ENCODE results near the gene AHDC1. TPM values are rescaled to one million over a fixed set of nuclear protein-coding genes. Genes with fewer than 3 reads are reported as not detected.
A peak's percentile ranks its signal among the peaks of the same experiment; 100 is the strongest.

The AHDC1 gene
- total and polyA plus RNA-seq, 2 of the 13 experiments (the other 11 are each of a cell fraction or from before 2014, with no cell fraction given), result 1.0 to 2.7 TPM

DNA sequence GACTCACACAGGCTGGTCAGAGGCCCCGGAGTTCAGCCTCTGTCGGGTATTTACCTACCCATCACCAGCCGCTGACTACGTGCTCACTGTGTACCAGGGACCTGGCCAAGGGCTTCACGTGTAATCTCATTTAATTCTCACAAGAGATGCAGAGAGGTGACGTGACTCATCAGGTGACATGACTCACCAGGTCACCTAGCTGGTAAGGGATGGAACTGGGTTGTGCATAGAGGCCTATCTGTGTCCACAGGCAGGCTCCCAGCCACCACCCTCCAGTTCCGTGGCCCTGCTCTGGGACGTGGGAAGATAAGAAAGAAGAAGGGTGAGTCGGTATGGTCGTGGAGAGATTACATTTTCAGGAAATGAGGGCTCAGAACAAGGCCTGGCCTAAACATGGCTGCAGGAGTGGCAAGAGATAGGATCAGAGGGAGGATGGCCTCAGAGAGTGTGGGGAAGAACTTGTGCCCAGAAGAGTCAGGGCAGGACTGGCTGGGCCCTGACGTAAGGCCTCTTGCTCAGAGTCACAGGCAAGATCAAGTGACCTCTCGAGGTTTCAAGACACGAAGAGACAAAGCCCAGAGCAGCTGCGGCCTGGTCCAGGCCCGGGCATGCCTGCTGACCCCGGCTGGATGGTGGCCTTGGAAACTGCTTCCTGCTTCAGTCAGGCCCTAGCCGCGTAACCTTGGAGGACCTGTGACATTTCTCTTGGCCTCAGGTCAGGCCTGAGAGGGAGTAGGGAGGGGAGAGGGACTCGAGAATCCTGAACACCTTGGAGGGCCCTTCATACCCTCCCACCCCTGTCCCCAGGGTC is 61.3 kb downstream of the AHDC1 start (continued):
- TF ChIP-seq ZMYM2 (CRISPR knock-in tag; IDR thresholded peaks at IDR 0.05) (0 out of 2 replicates have a peak, but pooled peaks have one; percentile 58), ARNT (IDR thresholded peaks at IDR 0.05) (no peak), HMG20A (CRISPR knock-in tag; IDR thresholded peaks at IDR 0.05; ENCODE audit: borderline replicate concordance) (peak; percentile 45; the same call in 1 of the 2 replicates), IRF2 (CRISPR knock-in tag; IDR thresholded peaks at IDR 0.05) (peak; percentile 77), YEATS2 (CRISPR knock-in tag; IDR thresholded peaks at IDR 0.05; ENCODE audit: borderline replicate concordance) (peak; percentile 64; the same call in 1 of the 2 replicates), RFX1 (IDR thresholded peaks at IDR 0.05) (no peak), RARG (CRISPR knock-in tag; IDR thresholded peaks at IDR 0.05; ENCODE audit: low read depth) (no peak)
- TF ChIP-seq, protein P1, sequence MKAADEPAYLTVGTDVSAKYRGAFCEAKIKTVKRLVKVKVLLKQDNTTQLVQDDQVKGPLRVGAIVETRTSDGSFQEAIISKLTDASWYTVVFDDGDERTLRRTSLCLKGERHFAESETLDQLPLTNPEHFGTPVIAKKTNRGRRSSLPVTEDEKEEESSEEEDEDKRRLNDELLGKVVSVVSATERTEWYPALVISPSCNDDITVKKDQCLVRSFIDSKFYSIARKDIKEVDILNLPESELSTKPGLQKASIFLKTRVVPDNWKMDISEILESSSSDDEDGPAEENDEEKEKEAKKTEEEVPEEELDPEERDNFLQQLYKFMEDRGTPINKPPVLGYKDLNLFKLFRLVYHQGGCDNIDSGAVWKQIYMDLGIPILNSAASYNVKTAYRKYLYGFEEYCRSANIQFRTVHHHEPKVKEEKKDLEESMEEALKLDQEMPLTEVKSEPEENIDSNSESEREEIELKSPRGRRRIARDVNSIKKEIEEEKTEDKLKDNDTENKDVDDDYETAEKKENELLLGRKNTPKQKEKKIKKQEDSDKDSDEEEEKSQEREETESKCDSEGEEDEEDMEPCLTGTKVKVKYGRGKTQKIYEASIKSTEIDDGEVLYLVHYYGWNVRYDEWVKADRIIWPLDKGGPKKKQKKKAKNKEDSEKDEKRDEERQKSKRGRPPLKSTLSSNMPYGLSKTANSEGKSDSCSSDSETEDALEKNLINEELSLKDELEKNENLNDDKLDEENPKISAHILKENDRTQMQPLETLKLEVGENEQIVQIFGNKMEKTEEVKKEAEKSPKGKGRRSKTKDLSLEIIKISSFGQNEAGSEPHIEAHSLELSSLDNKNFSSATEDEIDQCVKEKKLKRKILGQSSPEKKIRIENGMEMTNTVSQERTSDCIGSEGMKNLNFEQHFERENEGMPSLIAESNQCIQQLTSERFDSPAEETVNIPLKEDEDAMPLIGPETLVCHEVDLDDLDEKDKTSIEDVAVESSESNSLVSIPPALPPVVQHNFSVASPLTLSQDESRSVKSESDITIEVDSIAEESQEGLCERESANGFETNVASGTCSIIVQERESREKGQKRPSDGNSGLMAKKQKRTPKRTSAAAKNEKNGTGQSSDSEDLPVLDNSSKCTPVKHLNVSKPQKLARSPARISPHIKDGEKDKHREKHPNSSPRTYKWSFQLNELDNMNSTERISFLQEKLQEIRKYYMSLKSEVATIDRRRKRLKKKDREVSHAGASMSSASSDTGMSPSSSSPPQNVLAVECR (CRISPR knock-in tag; IDR thresholded peaks at IDR 0.05; ENCODE audit: borderline replicate concordance), result peak; percentile 14; the same call in 1 of the 2 replicates
- TF ChIP-seq, protein P2, sequence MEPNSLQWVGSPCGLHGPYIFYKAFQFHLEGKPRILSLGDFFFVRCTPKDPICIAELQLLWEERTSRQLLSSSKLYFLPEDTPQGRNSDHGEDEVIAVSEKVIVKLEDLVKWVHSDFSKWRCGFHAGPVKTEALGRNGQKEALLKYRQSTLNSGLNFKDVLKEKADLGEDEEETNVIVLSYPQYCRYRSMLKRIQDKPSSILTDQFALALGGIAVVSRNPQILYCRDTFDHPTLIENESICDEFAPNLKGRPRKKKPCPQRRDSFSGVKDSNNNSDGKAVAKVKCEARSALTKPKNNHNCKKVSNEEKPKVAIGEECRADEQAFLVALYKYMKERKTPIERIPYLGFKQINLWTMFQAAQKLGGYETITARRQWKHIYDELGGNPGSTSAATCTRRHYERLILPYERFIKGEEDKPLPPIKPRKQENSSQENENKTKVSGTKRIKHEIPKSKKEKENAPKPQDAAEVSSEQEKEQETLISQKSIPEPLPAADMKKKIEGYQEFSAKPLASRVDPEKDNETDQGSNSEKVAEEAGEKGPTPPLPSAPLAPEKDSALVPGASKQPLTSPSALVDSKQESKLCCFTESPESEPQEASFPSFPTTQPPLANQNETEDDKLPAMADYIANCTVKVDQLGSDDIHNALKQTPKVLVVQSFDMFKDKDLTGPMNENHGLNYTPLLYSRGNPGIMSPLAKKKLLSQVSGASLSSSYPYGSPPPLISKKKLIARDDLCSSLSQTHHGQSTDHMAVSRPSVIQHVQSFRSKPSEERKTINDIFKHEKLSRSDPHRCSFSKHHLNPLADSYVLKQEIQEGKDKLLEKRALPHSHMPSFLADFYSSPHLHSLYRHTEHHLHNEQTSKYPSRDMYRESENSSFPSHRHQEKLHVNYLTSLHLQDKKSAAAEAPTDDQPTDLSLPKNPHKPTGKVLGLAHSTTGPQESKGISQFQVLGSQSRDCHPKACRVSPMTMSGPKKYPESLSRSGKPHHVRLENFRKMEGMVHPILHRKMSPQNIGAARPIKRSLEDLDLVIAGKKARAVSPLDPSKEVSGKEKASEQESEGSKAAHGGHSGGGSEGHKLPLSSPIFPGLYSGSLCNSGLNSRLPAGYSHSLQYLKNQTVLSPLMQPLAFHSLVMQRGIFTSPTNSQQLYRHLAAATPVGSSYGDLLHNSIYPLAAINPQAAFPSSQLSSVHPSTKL (CRISPR knock-in tag; IDR thresholded peaks at IDR 0.05), result peak; percentile 74
- TF ChIP-seq, protein P3, sequence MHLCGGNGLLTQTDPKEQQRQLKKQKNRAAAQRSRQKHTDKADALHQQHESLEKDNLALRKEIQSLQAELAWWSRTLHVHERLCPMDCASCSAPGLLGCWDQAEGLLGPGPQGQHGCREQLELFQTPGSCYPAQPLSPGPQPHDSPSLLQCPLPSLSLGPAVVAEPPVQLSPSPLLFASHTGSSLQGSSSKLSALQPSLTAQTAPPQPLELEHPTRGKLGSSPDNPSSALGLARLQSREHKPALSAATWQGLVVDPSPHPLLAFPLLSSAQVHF (CRISPR knock-in tag; IDR thresholded peaks at IDR 0.05), result no peak
- TF ChIP-seq, protein P4, sequence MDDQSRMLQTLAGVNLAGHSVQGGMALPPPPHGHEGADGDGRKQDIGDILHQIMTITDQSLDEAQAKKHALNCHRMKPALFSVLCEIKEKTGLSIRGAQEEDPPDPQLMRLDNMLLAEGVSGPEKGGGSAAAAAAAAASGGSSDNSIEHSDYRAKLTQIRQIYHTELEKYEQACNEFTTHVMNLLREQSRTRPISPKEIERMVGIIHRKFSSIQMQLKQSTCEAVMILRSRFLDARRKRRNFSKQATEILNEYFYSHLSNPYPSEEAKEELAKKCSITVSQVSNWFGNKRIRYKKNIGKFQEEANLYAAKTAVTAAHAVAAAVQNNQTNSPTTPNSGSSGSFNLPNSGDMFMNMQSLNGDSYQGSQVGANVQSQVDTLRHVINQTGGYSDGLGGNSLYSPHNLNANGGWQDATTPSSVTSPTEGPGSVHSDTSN (CRISPR knock-in tag; IDR thresholded peaks at IDR 0.05; ENCODE audit: borderline replicate concordance), result no peak
- TF ChIP-seq, protein P5, sequence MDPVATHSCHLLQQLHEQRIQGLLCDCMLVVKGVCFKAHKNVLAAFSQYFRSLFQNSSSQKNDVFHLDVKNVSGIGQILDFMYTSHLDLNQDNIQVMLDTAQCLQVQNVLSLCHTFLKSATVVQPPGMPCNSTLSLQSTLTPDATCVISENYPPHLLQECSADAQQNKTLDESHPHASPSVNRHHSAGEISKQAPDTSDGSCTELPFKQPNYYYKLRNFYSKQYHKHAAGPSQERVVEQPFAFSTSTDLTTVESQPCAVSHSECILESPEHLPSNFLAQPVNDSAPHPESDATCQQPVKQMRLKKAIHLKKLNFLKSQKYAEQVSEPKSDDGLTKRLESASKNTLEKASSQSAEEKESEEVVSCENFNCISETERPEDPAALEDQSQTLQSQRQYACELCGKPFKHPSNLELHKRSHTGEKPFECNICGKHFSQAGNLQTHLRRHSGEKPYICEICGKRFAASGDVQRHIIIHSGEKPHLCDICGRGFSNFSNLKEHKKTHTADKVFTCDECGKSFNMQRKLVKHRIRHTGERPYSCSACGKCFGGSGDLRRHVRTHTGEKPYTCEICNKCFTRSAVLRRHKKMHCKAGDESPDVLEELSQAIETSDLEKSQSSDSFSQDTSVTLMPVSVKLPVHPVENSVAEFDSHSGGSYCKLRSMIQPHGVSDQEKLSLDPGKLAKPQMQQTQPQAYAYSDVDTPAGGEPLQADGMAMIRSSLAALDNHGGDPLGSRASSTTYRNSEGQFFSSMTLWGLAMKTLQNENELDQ (CRISPR knock-in tag; IDR thresholded peaks at IDR 0.05; ENCODE audit: borderline replicate concordance), result no peak
- TF ChIP-seq, protein P6, sequence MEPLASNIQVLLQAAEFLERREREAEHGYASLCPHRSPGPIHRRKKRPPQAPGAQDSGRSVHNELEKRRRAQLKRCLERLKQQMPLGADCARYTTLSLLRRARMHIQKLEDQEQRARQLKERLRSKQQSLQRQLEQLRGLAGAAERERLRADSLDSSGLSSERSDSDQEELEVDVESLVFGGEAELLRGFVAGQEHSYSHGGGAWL (CRISPR knock-in tag; IDR thresholded peaks at IDR 0.05), result no peak; the same call in none of the 2 replicates

All from HepG2 (cell line).